Stimulated activated CD4-positive, alpha-beta T cell treated with anti-CD3 and anti-CD28 coated beads, Interleukin-15, amount 100 ng/mL, for 24 hours (primary cell): ENCODE data around the gene GFM2.
"Not testable (repeated sequence)": the region's sequence is repeated elsewhere in the genome, so short reads cannot be mapped to it uniquely, and the experiment has no call there.

Source experiments
- DNase-seq: peaks from one replicate; pipeline ENCODE4 v3.0.0-alpha.2; 2020

GFM2 gene

GRCh38 chr5:74766849-74767578, at the start of gene GFM2, which contains the start of gene NSA2:
GFM2 (minus strand) TSS chr5:74767117; CDS start chr5:74763742, 3,375 bp downstream.
NSA2 (plus strand) TSS chr5:74767249; CDS start chr5:74767361, 112 bp downstream.
- peak; percentile 93 for DNase-seq

GRCh38 chr5:74810915-74811314, 44.0 kb upstream of the GFM2 start:
- DNase-seq, result no peak

GRCh38 chr5:74801941-74802340, 35.0 kb upstream of the GFM2 start:
- DNase-seq, result no peak

GRCh38 chr5:74801197-74801596, 34.3 kb upstream of the GFM2 start:
- DNase-seq, result no peak

- no peak for DNase-seq
Measured at GRCh38 chr5:74798977-74799911, 32.3 kb upstream of the GFM2 start.

- DNase-seq, result not testable (repeated sequence)
Measured at GRCh38 chr5:74791669-74792068, 24.8 kb upstream of the GFM2 start.

GRCh38 chr5:74787424-74787823, 20.5 kb upstream of the GFM2 start:
- DNase-seq, result no peak

- no peak for DNase-seq
Measured at GRCh38 chr5:74786851-74787250, 19.9 kb upstream of the GFM2 start.

GRCh38 chr5:74778609-74779008, 11.7 kb upstream of the GFM2 start:
- no peak for DNase-seq

GRCh38 chr5:74772359-74772758, 5.4 kb upstream of the GFM2 start:
- no peak for DNase-seq

GRCh38 chr5:74767579-74767913, 629 bp upstream of the GFM2 start:
- no peak for DNase-seq

GRCh38 chr5:74766418-74766848, 484 bp downstream of the GFM2 start:
- DNase-seq, result peak; percentile 8

GRCh38 chr5:74765929-74766328, 988 bp downstream of the GFM2 start:
- no peak for DNase-seq

- DNase-seq, result no peak
Measured at GRCh38 chr5:74765201-74765600, 1.7 kb downstream of the GFM2 start.

GRCh38 chr5:74763504-74763903, 3.4 kb downstream of the GFM2 start:
- DNase-seq, result no peak

- DNase-seq, result peak; percentile 32
Measured at GRCh38 chr5:74762599-74762998, 4.3 kb downstream of the GFM2 start.

- DNase-seq, result no peak
Measured at GRCh38 chr5:74761241-74761640, 5.7 kb downstream of the GFM2 start.

GRCh38 chr5:74748742-74749141, 18.2 kb downstream of the GFM2 start:
- not testable (repeated sequence) for DNase-seq

GRCh38 chr5:74738406-74738805, 28.5 kb downstream of the GFM2 start:
- no peak for DNase-seq

- no peak for DNase-seq
Measured at GRCh38 chr5:74736759-74737158, 30.2 kb downstream of the GFM2 start.

- DNase-seq, result no peak
Measured at GRCh38 chr5:74725331-74725730, 41.6 kb downstream of the GFM2 start.

GRCh38 chr5:74722271-74722670, 44.6 kb downstream of the GFM2 start:
- DNase-seq, result no peak

GRCh38 chr5:74717596-74717995, 49.3 kb downstream of the GFM2 start:
- no peak for DNase-seq

- DNase-seq, result no peak
Measured at GRCh38 chr5:74693191-74693590, 73.7 kb downstream of the GFM2 start.
